Astrocyte (in vitro differentiated cells and primary cell): Measurements from ENCODE around the gene SRGN. TPM values are rescaled to one million over a fixed set of nuclear protein-coding genes. Genes with fewer than 3 reads are reported as not detected.

Experiments used
- DNase-seq: peaks from one replicate; pipeline ENCODE4 v3.0.0-alpha.2; 2010; ENCODE audit warnings: low read depth
- FAIRE-seq: peaks from 2 replicates; lab custom pipeline; 2011; peaks lifted over from hg19 to GRCh38; lab: Jason Lieb, UNC
- H2AFZ ChIP-seq: 2 replicates; pipeline ENCODE4 v1.6.0; 2012; ENCODE audit warnings: low read depth, low read length, inconsistent platforms
- H3K27ac ChIP-seq: 2 replicates; pipeline ENCODE4 v1.5.1; 2011; ENCODE audit warnings: low read depth, low read length, inconsistent platforms
- H3K27me3 ChIP-seq: 2 replicates; pipeline ENCODE4 v1.6.0; 2011; ENCODE audit warnings: low read length, inconsistent platforms; ENCODE audit not compliant: insufficient read depth
- H3K36me3 ChIP-seq: 2 replicates; pipeline ENCODE4 v1.5.1; 2011; ENCODE audit warnings: low read length, inconsistent platforms; ENCODE audit not compliant: insufficient read depth
- H3K4me1 ChIP-seq: 2 replicates; pipeline ENCODE4 v1.5.1; 2011; ENCODE audit warnings: low read length, inconsistent platforms; ENCODE audit not compliant: insufficient read depth
- H3K4me2 ChIP-seq: 2 replicates; pipeline ENCODE4 v1.6.0; 2012; ENCODE audit warnings: low read length, inconsistent platforms
- H3K4me3 ChIP-seq: 2 replicates; pipeline ENCODE4 v1.5.1; 2011; ENCODE audit warnings: low read depth, mild to moderate bottlenecking, low read length, inconsistent platforms; ENCODE audit not compliant: insufficient read depth
- H3K79me2 ChIP-seq: 2 replicates; pipeline ENCODE4 v1.6.0; 2012; ENCODE audit warnings: mild to moderate bottlenecking, low read length, inconsistent platforms; ENCODE audit not compliant: insufficient read depth
- H3K9ac ChIP-seq: 2 replicates; pipeline ENCODE4 v1.6.0; 2012; ENCODE audit warnings: mild to moderate bottlenecking, low read length, inconsistent platforms
- H3K9me3 ChIP-seq: 2 replicates; pipeline ENCODE4 v1.5.1; 2012; ENCODE audit warnings: low read depth, mild to moderate bottlenecking, low read length, inconsistent platforms; ENCODE audit not compliant: insufficient read depth
- H4K20me1 ChIP-seq: 2 replicates; pipeline ENCODE4 v1.6.0; 2012; ENCODE audit warnings: low read length, inconsistent platforms; ENCODE audit not compliant: insufficient read depth
- H3K27ac Mint-ChIP-seq: one replicate; pipeline ENCODE4 v1.8.0; 2021; ENCODE audit warnings: mild to moderate bottlenecking, mixed read lengths; ENCODE audit not compliant: unreplicated experiment
- H3K27me3 Mint-ChIP-seq: one replicate; pipeline ENCODE4 v1.8.0; 2021; ENCODE audit warnings: low read depth, mixed read lengths; ENCODE audit not compliant: unreplicated experiment
- H3K36me3 Mint-ChIP-seq: one replicate; pipeline ENCODE4 v1.8.0; 2021; ENCODE audit warnings: low read depth, mixed read lengths; ENCODE audit not compliant: unreplicated experiment
- H3K4me1 Mint-ChIP-seq: one replicate; pipeline ENCODE4 v1.8.0; 2021; ENCODE audit warnings: low read depth, mixed read lengths; ENCODE audit not compliant: unreplicated experiment
- H3K4me3 Mint-ChIP-seq: one replicate; pipeline ENCODE4 v1.8.0; 2021; ENCODE audit warnings: mild to moderate bottlenecking, moderate library complexity, mixed read lengths; ENCODE audit not compliant: unreplicated experiment
- H3K9me3 Mint-ChIP-seq: one replicate; pipeline ENCODE4 v1.8.0; 2021; ENCODE audit warnings: mild to moderate bottlenecking, mixed read lengths; ENCODE audit not compliant: unreplicated experiment
- CTCF ChIP-seq: IDR thresholded peaks from 2 replicates; pipeline ENCODE4 v1.5.1; 2011; ENCODE audit warnings: low read depth, mild to moderate bottlenecking, inconsistent platforms, low read length, moderate library complexity; ENCODE audit not compliant: insufficient read depth
- EZH2 ChIP-seq: IDR thresholded peaks from 2 replicates; pipeline ENCODE4 v1.6.1; 2012; ENCODE audit warnings: mild to moderate bottlenecking, low read length, inconsistent platforms; ENCODE audit not compliant: insufficient read depth
- total RNA-seq: library from RNA; stranded (reverse); gene quantifications from 2 replicates; pipeline ENCODE4 v1.2.1, GENCODE V29; 2021

The SRGN gene
- total RNA-seq, 1 donor from 2014 or later: 0.30 TPM

- Histone ChIP-seq H3K27me3 (no peaks in the 10 kb centered on the region), H3K79me2 (no peaks in the 10 kb centered on the region), H3K4me2 (no peak overlapping the region), H3K27ac (no peak overlapping the region), H2AFZ (no peak overlapping the region), H3K36me3 (no peaks in the 10 kb centered on the region), H3K9ac (no peak overlapping the region), H3K9me3 (no peaks in the 10 kb centered on the region), H4K20me1 (no peaks in the 10 kb centered on the region), H3K4me3 (no peak overlapping the region), H3K4me1 (no peaks in the 10 kb centered on the region)
- H3K27ac Mint-ChIP-seq: no peak overlapping the region
- no peaks in the 10 kb centered on the region for H3K36me3 Mint-ChIP-seq
- H3K4me3 Mint-ChIP-seq: no peak overlapping the region
- peaks cover 1% of the 10 kb centered on the region for H3K9me3 Mint-ChIP-seq
- FAIRE-seq: no peak
- no peak for TF ChIP-seq CTCF
- TF ChIP-seq EZH2: no peak
- H3K27me3 Mint-ChIP-seq: no peaks in the 10 kb centered on the region
- no peak for DNase-seq
- peaks cover 4% of the 10 kb centered on the region for H3K4me1 Mint-ChIP-seq
These were observed 45.1 kb upstream of the SRGN start for GRCh38 chr10:69042838-69043237.

GRCh38 chr10:69043931-69044531, 43.9 kb upstream of the SRGN start:
- no peaks in the 10 kb centered on the region for H3K36me3 Mint-ChIP-seq
- H3K4me1 Mint-ChIP-seq: peaks cover 4% of the 10 kb centered on the region
- H3K4me3 Mint-ChIP-seq: no peak overlapping the region
- DNase-seq: no peak
- H3K27me3 ChIP-seq: no peaks in the 10 kb centered on the region
- TF ChIP-seq EZH2: no peak
- no peak for TF ChIP-seq CTCF
- H3K27ac ChIP-seq: no peak overlapping the region
- no peaks in the 10 kb centered on the region for H4K20me1 ChIP-seq
- H3K9me3 Mint-ChIP-seq: peaks cover 1% of the 10 kb centered on the region
- H3K9ac ChIP-seq: no peak overlapping the region
- H3K4me1 ChIP-seq: no peaks in the 10 kb centered on the region
- no peak for FAIRE-seq
- H3K36me3 ChIP-seq: no peaks in the 10 kb centered on the region
- H3K27me3 Mint-ChIP-seq: no peaks in the 10 kb centered on the region
- no peak overlapping the region for H3K4me2 ChIP-seq
- H3K79me2 ChIP-seq: no peaks in the 10 kb centered on the region
- H3K9me3 ChIP-seq: no peaks in the 10 kb centered on the region
- no peak overlapping the region for H3K27ac Mint-ChIP-seq
- H2AFZ ChIP-seq: no peak overlapping the region
- H3K4me3 ChIP-seq: no peak overlapping the region

GRCh38 chr10:69044546-69044945, 43.4 kb upstream of the SRGN start:
- no peaks in the 10 kb centered on the region for H3K27me3 Mint-ChIP-seq
- H3K9me3 Mint-ChIP-seq: peaks cover 1% of the 10 kb centered on the region
- DNase-seq (no peak), FAIRE-seq (no peak)
- no peaks in the 10 kb centered on the region for H3K9me3 ChIP-seq
- H3K9ac ChIP-seq: no peak overlapping the region
- H3K4me1 ChIP-seq: no peaks in the 10 kb centered on the region
- H4K20me1 ChIP-seq: no peaks in the 10 kb centered on the region
- no peaks in the 10 kb centered on the region for H3K79me2 ChIP-seq
- H3K4me3 ChIP-seq: no peak overlapping the region
- no peak overlapping the region for H3K4me3 Mint-ChIP-seq
- no peaks in the 10 kb centered on the region for H3K27me3 ChIP-seq
- H3K27ac ChIP-seq: no peak overlapping the region
- no peak overlapping the region for H3K4me2 ChIP-seq
- H3K4me1 Mint-ChIP-seq: peaks cover 4% of the 10 kb centered on the region
- no peak overlapping the region for H3K27ac Mint-ChIP-seq
- no peaks in the 10 kb centered on the region for H3K36me3 ChIP-seq
- TF ChIP-seq CTCF (no peak), EZH2 (no peak)
- no peak overlapping the region for H2AFZ ChIP-seq
- H3K36me3 Mint-ChIP-seq: no peaks in the 10 kb centered on the region
